ENCODE measurements around the gene NDRG3.

DNA sequence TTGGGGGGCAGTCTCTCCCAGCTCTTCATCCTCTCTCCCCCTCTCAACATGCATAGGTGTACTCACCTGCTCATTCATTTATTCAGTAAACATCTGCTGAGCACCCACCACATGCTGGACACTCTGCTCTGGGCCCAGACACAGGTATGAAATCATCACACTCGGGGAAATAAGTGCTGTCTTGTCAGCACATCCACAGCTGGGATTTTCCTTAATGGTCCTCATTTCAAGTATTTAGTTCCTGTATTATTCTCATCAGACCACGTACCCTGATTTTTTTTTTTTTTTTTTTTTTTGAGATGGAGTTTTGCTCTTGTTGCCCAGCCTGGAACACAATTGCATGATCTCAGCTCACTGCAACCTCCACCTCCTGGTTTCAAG lies 121.0 kb downstream of the NDRG3 start:
- TF ChIP-seq CBX2 (IDR thresholded peaks at IDR 0.05; ENCODE audit: borderline replicate concordance, low read depth) (no peak), POLR2A (IDR thresholded peaks at IDR 0.05; ENCODE audit: low read length) (no peak), FOSL2 (IDR thresholded peaks at IDR 0.05) (no peak), FOSL2 (CRISPR knock-in tag; IDR thresholded peaks at IDR 0.05) (no peak), KDM5A (IDR thresholded peaks at IDR 0.05) (no peak), NR3C1 (IDR thresholded peaks at IDR 0.05) (no peak), TFCP2L1 (CRISPR knock-in tag; IDR thresholded peaks at IDR 0.05) (no peak)
- TF ChIP-seq, protein P1, sequence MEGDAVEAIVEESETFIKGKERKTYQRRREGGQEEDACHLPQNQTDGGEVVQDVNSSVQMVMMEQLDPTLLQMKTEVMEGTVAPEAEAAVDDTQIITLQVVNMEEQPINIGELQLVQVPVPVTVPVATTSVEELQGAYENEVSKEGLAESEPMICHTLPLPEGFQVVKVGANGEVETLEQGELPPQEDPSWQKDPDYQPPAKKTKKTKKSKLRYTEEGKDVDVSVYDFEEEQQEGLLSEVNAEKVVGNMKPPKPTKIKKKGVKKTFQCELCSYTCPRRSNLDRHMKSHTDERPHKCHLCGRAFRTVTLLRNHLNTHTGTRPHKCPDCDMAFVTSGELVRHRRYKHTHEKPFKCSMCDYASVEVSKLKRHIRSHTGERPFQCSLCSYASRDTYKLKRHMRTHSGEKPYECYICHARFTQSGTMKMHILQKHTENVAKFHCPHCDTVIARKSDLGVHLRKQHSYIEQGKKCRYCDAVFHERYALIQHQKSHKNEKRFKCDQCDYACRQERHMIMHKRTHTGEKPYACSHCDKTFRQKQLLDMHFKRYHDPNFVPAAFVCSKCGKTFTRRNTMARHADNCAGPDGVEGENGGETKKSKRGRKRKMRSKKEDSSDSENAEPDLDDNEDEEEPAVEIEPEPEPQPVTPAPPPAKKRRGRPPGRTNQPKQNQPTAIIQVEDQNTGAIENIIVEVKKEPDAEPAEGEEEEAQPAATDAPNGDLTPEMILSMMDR (IDR thresholded peaks at IDR 0.05) = no peak
- TF ChIP-seq, protein P2, sequence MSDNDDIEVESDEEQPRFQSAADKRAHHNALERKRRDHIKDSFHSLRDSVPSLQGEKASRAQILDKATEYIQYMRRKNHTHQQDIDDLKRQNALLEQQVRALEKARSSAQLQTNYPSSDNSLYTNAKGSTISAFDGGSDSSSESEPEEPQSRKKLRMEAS (IDR thresholded peaks at IDR 0.05) = no peak

All from A549 (cell line).